Suppressor macrophage (primary cell): ENCODE results near the gene TINAGL1.

Source experiments
- DNase-seq, 4 experiments: peaks; one replicate each; pipeline ENCODE4 v3.0.0-alpha.2; 2020 to 2022
- total RNA-seq, 17 experiments: gene quantifications; one replicate each; lab custom pipeline; 2026; ENCODE audit warnings: mixed read lengths in 6 of 17, inconsistent platforms in 3 of 17; lab: John Stamatoyannopoulos, UW

TINAGL1 gene
- 0 to 1.9 (median 0.08) reads per million in 17 experiments for total RNA-seq

- DNase-seq: peak in 1 of 4 experiments; percentile 28
These were observed at the start of gene TINAGL1 for GRCh38 chr1:31576201-31576669. TINAGL1 (plus strand) TSS chr1:31576515; CDS start chr1:31577149, 634 bp downstream.

GRCh38 chr1:31529999-31530684, 46.2 kb upstream of the TINAGL1 start:
- no peak for DNase-seq

GRCh38 chr1:31531177-31531999, 44.9 kb upstream of the TINAGL1 start:
- peak in 2 of 4 experiments; percentile 25 to 28 for DNase-seq

GRCh38 chr1:31532173-31532572, 44.1 kb upstream of the TINAGL1 start:
- no peak for DNase-seq

- DNase-seq: peak in 3 of 4 experiments; percentile 68 to 73 (median 69)
These were observed 40.8 kb upstream of the TINAGL1 start for GRCh38 chr1:31535561-31535960.

GRCh38 chr1:31539329-31539728, 37.0 kb upstream of the TINAGL1 start:
- no peak for DNase-seq

GRCh38 chr1:31541194-31541593, 35.1 kb upstream of the TINAGL1 start:
- no peak for DNase-seq

GRCh38 chr1:31545927-31546540, 30.3 kb upstream of the TINAGL1 start:
- no peak for DNase-seq

- DNase-seq: peak; percentile 10 to 41 (median 27)
These were observed 27.8 kb upstream of the TINAGL1 start for GRCh38 chr1:31548534-31548906.

GRCh38 chr1:31548907-31549808, 27.2 kb upstream of the TINAGL1 start:
- peak; percentile 89 to 99 (median 92) for DNase-seq

GRCh38 chr1:31549809-31550620, 26.3 kb upstream of the TINAGL1 start:
- DNase-seq: peak; percentile 40 to 70 (median 44)

- DNase-seq: no peak
These were observed 25.1 kb upstream of the TINAGL1 start for GRCh38 chr1:31551208-31551607.

- no peak for DNase-seq
These were observed 23.8 kb upstream of the TINAGL1 start for GRCh38 chr1:31552489-31552888.

- no peak for DNase-seq
These were observed 19.8 kb upstream of the TINAGL1 start for GRCh38 chr1:31556481-31557006.

GRCh38 chr1:31559715-31560114, 16.6 kb upstream of the TINAGL1 start:
- DNase-seq: no peak

GRCh38 chr1:31560394-31560793, 15.9 kb upstream of the TINAGL1 start:
- no peak for DNase-seq

GRCh38 chr1:31562707-31563360, 13.5 kb upstream of the TINAGL1 start:
- no peak for DNase-seq

- DNase-seq: no peak
These were observed 11.7 kb upstream of the TINAGL1 start for GRCh38 chr1:31564606-31564989.

GRCh38 chr1:31567956-31568570, 8.3 kb upstream of the TINAGL1 start:
- DNase-seq: no peak
